ENCODE data around the gene ADRA2B.
"Not testable (repeated sequence)": the region's sequence is repeated elsewhere in the genome, so short reads cannot be mapped to it uniquely, and the experiment has no call there.

The ADRA2B gene

DNA sequence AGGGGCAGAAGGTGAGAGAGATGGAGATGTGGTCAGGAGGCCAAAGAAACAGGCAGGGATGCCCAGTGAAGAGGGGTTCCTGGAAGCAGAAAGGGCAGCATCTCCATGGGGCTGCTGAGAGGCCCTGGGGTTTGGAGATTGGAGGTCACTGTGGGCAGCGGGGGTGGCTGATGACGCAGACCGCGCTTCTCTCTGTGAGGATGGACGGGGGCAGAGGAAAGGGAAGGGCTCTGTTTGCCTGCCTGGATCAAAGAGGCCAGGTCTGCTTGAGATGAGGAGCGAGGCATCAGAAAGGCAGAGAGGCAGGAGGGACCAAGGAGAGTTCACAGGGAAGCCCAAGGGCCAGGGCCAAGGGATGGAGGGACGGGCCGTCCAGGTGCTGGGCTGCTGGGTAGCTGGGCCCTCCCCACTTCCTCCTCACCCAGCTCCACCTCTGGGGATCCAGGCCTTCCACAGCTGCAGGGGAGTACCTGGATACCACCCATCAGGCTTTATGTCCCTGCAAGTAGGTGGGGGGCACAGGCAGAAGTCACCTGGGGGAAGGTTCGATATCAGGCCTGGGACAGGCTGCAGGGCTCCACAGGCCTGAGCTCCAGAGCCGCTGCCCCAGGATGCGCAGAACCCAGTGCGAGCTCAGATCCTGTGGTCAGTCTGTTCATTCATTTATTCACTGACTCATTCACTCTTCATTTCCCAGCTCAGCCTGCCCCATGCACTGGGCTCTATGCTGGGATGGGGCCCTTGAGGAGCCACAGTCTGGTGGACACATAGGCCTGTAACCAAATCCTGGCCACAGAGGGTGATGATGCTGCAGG lies 30.6 kb downstream of the ADRA2B start:
- no peak for DNase-seq

DNA sequence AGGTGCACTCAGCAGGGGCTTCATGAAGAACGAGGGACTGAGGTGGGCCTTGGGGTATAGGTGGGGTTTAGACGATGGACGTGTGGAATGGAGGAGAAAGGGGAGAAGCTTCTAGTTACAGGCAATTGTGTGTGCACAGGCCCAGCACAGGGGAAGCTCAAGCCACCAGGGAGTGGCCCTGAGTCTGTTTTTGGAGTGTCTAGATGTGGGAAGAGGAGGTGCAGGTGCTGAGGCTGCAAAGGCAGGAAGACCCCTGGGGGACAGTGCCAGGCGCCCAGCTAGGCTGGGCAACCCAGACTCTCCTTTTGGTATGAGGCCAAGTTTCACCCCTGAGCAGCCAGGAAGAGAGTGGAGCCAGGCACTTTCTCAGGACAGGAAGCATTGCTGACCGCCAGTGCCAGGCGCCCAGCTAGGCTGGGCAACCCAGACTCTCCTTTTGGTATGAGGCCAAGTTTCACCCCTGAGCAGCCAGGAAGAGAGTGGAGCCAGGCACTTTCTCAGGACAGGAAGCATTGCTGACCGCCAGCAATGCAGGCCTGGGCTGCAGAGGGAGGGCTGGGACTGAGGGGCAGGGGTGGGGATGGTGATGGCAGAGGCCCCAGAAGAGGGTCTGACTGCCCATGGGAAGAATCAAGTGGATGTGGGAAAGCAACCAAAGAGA lies 31.4 kb downstream of the ADRA2B start:
- DNase-seq = not testable (repeated sequence)

DNA sequence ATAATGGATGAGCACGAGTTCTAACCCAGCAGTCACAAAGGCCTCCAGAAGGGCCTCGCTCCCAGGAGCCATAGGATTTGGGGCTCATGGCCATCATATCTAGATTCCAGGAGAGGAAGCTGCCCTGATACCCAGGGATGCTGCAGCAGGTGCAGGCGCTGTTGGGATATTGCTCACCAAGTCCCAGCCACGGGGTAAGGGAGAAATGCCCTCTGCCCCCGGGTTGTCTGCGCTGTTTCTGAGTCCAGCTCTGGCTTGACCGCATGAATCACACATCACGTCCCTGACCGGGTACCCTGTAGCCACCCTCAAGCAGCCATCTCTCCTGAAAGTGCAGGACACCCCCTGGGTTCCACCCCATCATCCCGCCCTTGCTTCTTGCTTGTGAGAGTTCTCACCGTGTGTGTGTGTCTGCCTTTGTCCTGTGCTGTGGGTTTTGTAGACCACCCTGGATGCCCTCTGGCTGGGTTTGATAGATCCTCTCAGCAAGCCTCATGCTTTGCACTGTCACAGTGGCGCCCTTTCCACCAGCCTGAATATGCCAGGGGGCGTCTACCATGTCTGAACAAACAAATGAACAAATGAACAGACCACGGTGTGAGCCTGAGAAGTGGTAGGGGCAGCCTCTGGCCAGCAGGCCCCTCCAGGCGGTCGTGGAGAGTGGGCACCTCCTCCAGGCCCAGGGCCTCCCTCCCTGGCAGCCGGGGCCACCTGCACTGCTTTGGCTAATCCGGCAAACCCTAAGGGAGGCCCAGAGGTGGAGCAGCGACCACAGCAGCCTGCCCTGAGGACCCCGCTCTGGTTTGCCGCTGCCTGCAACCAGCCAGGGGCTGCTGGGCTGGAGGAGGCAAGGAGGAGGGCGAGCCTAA lies 32.1 kb downstream of the ADRA2B start:
- DNase-seq = no peak

DNA sequence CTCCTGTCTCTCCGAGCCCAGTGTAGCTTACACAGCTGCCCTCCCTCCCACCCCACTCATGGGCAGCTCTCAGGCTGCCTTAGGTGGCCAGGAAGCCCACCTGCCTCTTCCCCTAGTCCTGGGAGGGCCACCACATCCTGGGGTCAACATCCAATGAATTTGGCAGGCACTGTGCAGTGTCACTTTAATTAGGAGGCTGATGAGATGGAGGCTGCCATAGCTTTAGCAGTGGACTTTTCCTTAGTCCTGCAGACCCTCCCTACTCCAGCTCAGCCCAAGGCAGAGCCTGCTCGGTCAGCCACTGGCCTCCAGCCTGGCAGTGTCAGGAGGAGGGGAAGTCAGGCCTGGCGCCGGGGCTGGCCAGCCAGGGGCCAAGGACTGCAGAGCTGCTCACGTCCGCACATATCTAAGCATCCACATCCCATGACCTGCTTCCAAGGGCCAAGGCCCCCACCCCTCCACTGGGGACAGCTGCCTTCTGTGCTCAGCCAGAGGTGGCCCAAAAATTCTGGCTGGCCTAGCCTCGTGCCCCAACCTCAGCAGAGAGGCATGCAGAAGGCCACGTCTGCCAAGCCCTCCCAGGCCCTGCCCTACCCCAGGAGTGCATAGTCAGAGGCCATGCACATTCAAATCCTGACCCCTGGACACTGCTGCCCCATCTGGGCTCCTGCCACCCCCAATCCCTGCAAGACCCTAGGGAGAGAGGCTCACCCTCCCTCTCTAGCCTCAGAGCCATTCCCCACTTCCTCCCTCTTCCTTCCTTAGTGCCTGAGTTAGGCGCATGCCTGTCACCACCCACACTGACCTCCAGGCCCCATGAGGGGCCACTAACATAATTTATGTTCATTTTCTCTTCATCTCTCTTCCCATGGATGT lies 33.1 kb downstream of the ADRA2B start:
- no peak for DNase-seq

DNA sequence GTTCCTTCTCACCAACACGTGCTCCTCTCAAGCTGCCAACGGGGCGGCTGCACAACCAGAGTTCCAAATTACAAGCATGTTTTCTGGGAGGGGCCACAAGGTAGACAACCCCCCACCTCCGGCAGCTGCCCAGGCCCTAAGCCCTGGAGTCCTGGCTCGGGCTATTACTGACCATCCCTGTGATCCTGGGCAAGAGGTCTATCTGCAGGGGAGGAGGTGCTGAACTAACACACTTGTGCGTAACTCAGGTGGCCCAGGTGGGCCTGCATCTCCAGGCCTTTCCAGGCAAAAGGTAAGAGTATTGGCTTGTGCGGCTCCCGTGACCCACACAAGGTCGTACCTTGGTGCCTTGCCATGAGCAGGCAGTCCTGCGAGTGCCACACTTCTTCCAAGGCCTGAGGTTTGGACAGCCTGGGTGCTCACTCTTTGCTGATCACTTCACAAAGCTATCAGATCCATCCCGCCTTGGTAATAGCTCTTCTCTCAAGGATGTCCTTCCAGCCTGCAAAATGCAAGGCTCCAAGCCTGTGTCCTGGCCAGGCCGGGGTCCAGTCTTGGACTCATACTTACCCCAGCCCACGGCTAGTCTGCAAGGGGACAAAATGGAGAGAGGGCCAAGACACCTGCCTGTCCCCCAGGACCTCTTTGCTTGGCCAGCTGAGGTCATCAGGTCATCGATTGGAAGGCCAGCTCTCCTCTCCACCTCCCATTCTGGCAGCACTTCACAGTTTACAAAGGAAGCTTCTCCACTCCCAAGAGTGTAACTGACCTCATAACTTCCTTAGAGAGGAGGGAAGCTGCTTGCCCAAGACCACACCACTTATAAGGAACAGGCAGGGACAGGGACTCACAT lies 33.9 kb downstream of the ADRA2B start:
- no peak for DNase-seq

DNA sequence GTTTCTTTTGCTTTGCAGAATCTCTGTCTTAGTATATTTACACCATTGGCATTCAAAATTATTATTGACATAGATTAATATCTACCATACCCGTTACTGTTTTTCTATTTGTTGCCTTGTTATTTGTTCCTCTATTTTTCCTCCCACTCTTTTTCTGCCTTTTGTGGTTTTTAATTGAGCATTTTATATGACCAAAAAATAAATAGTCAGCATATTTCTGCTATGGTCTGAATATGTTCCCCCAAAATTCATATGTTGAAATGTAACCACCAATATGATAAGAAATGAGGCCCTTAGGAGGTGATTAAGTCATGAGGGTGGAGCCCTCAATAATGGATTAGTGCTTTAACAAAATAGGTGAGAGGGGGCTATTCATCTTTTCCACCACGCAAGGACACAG lies 35.3 kb downstream of the ADRA2B start:
- no peak for DNase-seq

DNA sequence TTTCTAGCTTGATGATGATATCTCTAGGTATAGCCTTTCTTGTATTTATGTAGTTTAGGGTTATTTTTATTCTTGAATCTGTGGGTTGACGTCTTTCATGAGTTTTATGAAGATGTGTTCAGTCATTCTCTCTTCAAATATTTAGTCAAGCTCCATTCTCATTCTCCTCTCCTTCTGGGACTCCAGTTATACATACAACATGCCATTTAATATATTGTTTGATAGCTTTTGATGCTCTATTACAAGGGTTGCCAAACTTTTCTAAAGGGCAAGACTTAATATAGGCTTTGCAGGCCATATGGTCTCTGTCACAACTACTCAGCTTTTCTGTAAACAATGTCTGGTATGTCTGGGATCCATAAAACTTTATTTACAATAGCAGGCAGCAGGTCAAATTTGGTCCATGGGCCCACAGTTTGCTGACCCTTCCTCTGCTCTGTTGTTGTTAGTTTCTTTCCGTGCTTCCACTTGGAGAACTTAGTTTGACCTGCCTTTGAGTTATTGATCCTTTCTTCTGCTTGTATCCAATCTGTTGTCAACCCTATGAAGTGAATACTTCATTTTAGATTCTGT lies 41.1 kb downstream of the ADRA2B start:
- no peak for DNase-seq

DNA sequence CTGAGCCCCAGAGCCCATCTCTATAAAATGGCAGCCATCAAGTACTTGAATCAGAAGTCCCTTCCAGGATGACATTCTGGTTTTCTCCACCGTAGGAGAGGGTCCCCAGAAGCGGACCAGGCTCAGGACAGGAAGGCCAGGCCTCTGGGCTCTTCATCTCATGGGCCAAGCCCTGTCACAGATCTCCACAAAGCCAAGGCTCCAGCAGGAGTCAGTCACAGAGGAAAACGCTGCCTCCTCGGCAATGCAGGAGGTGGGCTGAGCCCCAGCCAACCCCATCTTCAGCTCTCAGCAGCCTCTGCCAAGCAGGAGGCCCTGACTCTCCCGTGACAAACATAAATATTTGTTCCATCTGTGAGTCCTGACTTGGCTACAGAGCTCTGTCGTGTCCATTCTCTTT lies 42.2 kb downstream of the ADRA2B start:
- DNase-seq = no peak

DNA sequence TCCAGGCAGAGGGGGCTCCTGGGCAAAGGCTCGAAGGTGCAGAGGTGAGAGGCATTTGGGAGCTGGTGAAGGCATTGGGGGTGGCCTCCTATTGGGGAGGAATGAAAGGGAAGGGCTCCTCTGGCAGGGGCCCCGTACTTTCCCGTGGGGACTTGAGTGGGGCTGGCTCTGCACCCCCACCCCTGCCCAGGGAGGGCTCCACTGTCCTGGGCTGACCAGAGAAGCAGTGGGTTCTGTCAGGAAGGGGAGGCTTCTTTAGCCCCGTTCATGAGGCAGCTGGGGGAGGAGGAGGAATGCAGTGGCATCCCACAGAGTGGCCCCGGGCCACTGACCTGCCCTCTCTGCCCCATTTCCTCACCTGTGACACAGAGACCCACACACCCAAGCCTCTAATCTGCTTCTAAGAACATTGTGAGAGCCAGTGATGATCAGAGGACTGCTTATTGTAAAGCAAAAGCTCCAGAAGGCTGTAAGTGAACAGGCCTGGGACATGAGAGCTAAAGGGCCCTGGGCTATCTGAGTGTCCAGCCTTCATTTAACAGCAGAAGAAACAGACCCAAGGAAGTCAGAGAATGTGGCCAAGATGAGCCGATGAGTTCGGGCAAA lies 43.1 kb downstream of the ADRA2B start:
- DNase-seq = no peak

DNA sequence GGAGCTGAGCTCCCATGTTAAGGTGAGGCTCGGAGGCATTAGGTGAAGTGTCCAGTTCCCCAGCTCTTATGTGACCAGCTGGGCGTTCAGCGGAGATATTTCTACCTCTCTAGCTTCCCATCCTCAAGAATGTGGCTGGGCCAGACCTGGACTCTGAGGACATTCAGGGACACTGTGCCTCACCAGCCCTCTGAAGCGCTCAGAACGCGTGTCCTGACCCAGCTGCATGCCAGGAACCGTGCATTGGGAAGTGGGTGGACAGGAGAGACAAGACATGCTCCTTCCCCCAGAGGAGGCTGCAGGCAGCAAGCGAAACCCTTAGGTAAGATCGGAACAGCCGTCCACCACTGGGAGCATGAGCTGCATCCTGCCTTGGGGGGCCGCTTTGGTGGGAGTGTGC lies 43.6 kb downstream of the ADRA2B start:
- no peak for DNase-seq

DNA sequence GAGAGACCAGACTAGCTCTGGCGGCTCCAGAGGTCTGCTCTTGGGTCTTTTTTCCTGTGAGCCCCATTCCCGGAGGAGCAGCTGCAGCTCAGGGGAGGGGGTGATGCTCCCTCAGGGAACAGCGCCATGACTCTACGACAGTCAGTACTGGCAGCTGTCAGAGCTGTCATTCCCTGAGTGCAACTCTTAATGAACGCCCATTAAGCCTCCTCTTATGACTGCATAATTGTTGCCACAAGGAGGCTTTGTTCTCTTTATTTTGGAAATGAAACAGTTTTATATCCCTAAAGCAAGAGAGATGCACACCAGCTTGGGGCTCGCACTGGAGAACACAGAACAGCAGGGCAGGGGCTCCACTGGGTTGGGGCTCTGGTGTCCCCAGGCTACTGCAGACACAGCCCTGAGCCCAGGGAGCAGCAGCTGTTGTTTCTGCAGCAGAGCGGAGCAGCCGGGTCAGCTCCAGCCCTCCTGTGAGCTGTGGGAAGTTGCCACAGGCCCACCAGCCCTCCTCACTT lies 44.3 kb downstream of the ADRA2B start:
- DNase-seq = not testable (repeated sequence)

DNA sequence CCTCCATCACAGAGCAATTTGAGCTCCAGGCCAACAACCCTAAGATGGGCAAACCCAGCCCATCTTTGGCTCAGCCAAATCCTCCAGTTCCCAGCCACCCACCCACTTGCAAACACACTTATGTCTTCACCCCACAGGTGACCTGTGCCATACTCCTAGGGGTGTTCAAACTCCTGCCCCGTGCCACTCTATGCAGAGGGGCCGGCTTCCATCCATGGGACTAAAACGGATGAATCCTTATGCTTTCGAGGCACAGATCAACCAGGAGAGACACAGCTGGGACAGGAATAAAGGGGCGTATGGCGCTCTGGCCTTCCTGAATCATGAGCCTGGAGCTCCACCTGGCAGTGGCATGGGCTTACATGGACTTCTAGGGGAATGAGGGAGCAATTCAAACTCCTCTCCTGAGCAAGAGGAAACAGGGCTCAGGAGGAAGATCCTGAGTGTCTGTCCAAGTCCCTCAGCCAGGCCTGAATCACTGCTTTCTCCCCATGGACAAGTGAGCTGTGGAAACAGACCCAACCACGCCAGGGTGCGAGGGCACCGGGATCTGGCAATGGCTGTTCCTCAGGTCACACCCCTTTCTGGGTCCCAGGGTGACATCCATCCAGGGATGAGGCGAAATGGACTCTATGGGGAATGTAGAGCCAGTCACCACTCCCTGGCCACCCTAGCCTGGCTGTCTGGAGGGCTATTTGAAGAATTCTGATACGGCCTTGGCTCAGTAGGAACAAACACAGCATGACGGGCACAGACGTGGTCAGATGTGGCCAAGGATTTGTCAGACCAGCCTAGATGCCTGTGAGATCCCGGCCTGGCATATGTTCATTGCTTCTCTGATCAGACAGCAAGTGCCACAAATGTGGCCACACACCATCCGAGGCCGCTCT lies 45.0 kb downstream of the ADRA2B start:
- not testable (repeated sequence) for DNase-seq

DNA sequence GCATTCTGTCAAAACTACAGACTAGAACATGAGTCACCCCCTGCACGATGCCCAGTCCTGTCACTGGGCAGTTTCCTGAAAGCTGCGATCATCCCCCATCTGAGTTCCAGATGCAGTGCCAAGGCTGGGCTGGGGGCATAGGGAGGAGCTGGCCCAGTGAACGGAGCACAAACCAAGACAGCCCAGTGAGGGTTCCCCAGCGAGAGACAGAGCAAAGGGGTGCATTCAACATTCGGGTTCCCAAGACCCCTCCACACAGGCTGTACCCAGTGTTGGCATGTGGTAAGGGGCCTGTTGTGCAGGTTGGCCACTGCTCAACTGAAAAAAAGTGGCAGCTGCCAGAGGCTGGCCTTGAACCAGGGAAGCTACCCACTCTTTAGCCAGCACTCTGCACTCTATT lies 46.0 kb downstream of the ADRA2B start:
- DNase-seq = not testable (repeated sequence)

DNA sequence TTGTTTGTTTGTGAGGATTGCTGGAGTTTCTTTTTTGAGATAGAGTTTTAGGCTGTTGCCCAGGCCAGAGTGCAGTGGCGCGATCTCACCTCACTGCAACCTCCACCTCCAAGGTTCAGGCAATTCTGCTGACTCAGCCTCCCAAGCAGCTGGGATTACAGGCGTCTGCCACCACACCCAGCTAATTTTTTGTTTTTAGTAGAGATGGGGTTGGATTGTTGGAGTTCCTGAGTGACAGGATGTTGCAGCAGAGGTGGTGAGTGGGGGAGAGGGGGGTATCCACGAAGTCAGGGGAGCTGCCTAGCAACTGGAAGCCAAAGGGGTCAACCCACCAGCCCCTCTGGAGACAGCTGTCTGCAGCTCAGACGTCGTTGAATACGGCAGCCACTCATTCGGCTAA lies 46.5 kb downstream of the ADRA2B start:
- DNase-seq = not testable (repeated sequence)

DNA sequence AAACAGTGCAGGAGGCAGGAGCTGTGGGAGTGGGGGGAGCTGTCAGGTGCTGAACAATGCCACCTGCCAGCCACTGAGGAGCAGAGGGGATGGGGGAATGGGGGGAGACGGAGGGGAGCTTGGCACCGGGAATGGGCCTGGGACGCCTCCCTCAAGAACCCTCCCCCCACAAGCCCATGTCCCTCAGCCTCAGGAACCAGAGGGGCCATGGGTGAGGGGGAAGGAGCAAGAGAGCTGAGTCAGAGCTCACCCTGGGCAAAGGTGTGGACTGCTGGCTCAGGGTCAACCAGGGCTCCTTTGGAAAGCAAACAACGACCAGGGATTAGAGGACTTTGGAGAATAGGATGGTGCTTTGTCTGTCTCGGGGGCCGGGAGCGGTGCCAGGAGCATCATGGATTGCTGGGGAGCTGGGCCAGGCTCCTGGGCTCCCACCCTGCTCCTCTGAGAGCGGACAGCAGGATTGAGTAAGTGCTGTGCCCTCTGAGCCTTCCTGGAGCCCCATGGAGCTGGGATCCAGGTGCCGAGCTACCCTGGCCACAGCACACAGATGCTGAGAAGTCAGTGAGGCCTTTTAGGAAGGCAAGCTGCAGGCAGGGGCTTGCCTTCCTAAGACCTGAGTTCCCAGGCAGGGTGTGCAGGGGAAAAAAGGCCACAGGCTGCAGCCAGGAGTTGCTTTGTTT lies 48.3 kb downstream of the ADRA2B start:
- DNase-seq = not testable (repeated sequence)

DNA sequence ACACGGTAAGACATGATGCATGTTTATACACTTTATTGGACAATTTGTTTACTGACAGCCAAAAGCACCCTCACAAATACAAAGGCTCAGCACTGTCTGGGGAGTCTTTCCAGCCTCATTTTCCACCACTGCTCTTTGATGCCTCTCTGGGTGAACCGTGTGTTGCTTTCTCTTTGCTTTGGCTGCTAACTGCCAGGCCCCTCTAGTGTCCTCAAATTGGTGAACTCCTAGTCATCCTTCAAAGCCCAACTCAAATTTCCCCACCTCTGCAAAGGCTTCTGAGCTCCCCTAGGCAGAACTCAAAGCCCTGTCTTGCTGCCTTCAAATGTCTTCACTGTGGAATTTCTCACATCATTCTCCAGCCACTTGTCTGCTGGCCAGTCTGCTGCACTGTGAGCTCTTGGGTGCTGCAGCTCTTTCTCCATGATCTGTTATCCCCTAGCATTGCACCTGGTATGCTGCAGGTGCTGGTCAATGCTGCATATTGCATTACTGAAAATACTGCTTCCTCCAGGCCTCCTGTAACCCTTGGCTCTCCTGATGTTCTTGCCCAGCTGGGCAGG lies 49.2 kb downstream of the ADRA2B start:
- not testable (repeated sequence) for DNase-seq

DNA sequence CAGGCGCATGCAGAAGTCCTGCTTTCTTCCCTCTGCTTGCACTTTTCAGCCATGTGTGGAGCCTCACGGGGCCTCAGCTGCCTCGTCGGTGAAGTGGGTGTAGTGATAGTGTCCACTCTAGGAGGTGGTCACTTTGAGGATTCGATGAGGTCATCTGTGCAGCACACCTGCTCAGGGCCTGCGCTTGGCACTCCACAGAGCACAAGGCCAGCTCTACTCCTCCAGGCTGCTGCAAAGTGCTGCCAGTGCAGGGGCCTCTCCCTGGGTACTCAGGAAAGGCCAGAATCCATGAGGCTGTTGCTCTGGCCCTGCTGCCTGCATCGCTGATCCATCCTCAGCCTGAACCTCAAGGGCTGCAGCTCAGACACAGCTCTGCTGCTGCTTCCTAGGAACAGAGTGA lies 49.9 kb downstream of the ADRA2B start:
- DNase-seq = not testable (repeated sequence)

DNA sequence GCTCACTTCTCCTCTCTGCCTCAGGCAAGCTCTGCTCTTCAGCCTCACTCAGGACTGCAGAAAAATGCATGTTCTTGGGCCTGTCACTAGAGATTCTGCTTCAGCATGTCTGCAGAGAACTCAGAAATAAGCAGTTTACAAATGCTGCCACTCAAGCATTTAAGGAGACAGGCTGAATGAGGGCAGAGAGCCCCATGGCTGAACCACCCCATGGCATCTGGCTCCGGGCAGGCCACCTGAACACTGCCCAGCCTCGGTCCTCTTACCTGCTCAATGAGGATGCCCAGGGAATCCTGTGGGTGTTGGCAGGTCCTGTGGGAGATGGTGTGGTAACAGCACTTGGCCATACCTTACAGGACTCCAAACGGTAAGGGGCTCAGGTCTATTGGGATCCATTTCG lies 50.4 kb downstream of the ADRA2B start:
- DNase-seq = not testable (repeated sequence)

Data from stimulated activated CD4-positive, alpha-beta T cell treated with anti-CD3 and anti-CD28 coated beads, Interleukin-1b, Interleukin-23, amount 100 ng/mL, for 48 hours (primary cell).